Liver (tissue), 9 donors: ENCODE measurements around the gene BMAL1. TPM values are rescaled to one million over a fixed set of nuclear protein-coding genes. Genes with fewer than 3 reads are reported as not detected.
"Not testable (repeated sequence)": the region's sequence is repeated elsewhere in the genome, so short reads cannot be mapped to it uniquely, and the experiment has no call there.

Experiments
- DNase-seq: peaks from one replicate; pipeline ENCODE4 v3.0.0-alpha.2; 2017; ENCODE audit warnings: low spot score
- H3K27ac ChIP-seq, 2 donors: one replicate each; pipeline ENCODE4 v1.7.0; 2013; ENCODE audit warnings: inconsistent platforms in 2 of 2, low read length in 2 of 2, control low read depth in 1 of 2, low read depth in 1 of 2, mild to moderate bottlenecking in 1 of 2
- H3K27me3 ChIP-seq, 4 donors: one replicate each; pipeline versions ENCODE4 v1.6.1 to v1.7.0; 2013; ENCODE audit warnings: low read length in 3 of 4, inconsistent platforms in 1 of 4, mild to moderate bottlenecking in 1 of 4, moderate library complexity in 1 of 4; ENCODE audit not compliant: control insufficient read depth in 4 of 4, insufficient read depth in 4 of 4
- H3K36me3 ChIP-seq, 4 donors: one replicate each; pipeline versions ENCODE4 v1.6.1 to v1.7.0; 2013; ENCODE audit warnings: low read length in 3 of 4, mild to moderate bottlenecking in 3 of 4, low read depth in 1 of 4, moderate library complexity in 1 of 4; ENCODE audit not compliant: control insufficient read depth in 4 of 4, insufficient read depth in 3 of 4
- H3K4me1 ChIP-seq, 4 donors: one replicate each; pipeline versions ENCODE4 v1.6.1 to v1.7.0; 2013; ENCODE audit warnings: low read length in 3 of 4, mild to moderate bottlenecking in 3 of 4, moderate library complexity in 1 of 4; ENCODE audit not compliant: control insufficient read depth in 4 of 4, insufficient read depth in 4 of 4
- H3K4me3 ChIP-seq, 3 donors: one replicate each; pipeline versions ENCODE4 v1.6.1 to v1.7.0; 2013; ENCODE audit warnings: low read length in 3 of 3, control low read depth in 1 of 3, low read depth in 1 of 3, mild to moderate bottlenecking in 1 of 3
- H3K9ac ChIP-seq, 2 donors: one replicate each; pipeline ENCODE4 v1.7.0; 2013; ENCODE audit warnings: low read length in 2 of 2, mild to moderate bottlenecking in 2 of 2, moderate library complexity in 2 of 2, control low read depth in 1 of 2, low read depth in 1 of 2
- H3K9me3 ChIP-seq, 4 donors: one replicate each; pipeline versions ENCODE4 v1.6.1 to v1.7.0; 2013; ENCODE audit warnings: low read length in 3 of 4; ENCODE audit not compliant: control insufficient read depth in 4 of 4
- EGR1 ChIP-seq, 2 donors: IDR thresholded peaks; 2 replicates each; pipeline ENCODE4 v1.6.1; 2016 to 2018; ENCODE audit warnings: antibody characterized with exemption in 2 of 2, low read depth in 2 of 2
- FOXA1 ChIP-seq: IDR thresholded peaks from 2 replicates; pipeline ENCODE4 v1.6.1; 2016; ENCODE audit warnings: antibody characterized with exemption
- FOXA2 ChIP-seq: IDR thresholded peaks from 2 replicates; pipeline ENCODE4 v1.6.1; 2016; ENCODE audit warnings: antibody characterized with exemption
- GABPA ChIP-seq, 2 donors: IDR thresholded peaks in 1 of 2; conservative IDR thresholded peaks in 1 of 2; 2 replicates each; pipeline ENCODE4 v1.6.1; 2016; ENCODE audit warnings: antibody characterized with exemption in 2 of 2, mild to moderate bottlenecking in 1 of 2, moderate library complexity in 1 of 2
- HNF4A ChIP-seq, 2 donors: conservative IDR thresholded peaks; 2 replicates each; pipeline ENCODE4 v1.6.1; 2016; ENCODE audit warnings: antibody characterized with exemption in 2 of 2, mild to moderate bottlenecking in 2 of 2
- HNF4G ChIP-seq: IDR thresholded peaks from 2 replicates; pipeline ENCODE4 v1.6.1; 2016; ENCODE audit warnings: antibody characterized with exemption
- JUND ChIP-seq, 2 donors: IDR thresholded peaks; 2 replicates each; pipeline ENCODE4 v1.6.1; 2016; ENCODE audit warnings: antibody characterized with exemption in 2 of 2
- NR2F2 ChIP-seq: IDR thresholded peaks from 2 replicates; pipeline ENCODE4 v1.6.1; 2016; ENCODE audit warnings: antibody characterized with exemption
- RAD21 ChIP-seq, 2 donors: IDR thresholded peaks; 2 replicates each; pipeline ENCODE4 v1.6.1; 2016; ENCODE audit warnings: antibody characterized with exemption in 2 of 2, mild to moderate bottlenecking in 2 of 2
- RXRA ChIP-seq, 2 donors: IDR thresholded peaks; 2 replicates each; pipeline ENCODE4 v1.6.1; 2017 to 2018; ENCODE audit warnings: antibody characterized with exemption in 2 of 2, mild to moderate bottlenecking in 1 of 2
- SP1 ChIP-seq: IDR thresholded peaks from 2 replicates; pipeline ENCODE4 v1.6.1; 2018; ENCODE audit warnings: antibody characterized with exemption, mild to moderate bottlenecking
- TAF1 ChIP-seq: conservative IDR thresholded peaks from 2 replicates; pipeline ENCODE4 v1.6.1; 2016; ENCODE audit warnings: antibody characterized with exemption, mild to moderate bottlenecking
- YY1 ChIP-seq: IDR thresholded peaks from 2 replicates; pipeline ENCODE4 v1.6.1; 2016; ENCODE audit warnings: antibody characterized with exemption, mild to moderate bottlenecking
- WGBS: extraction: QIAGEN DNeasy Blood & Tissue Kit; methylation state at CpG from one replicate; pipeline ENCODE4 v1.1.7; 2013; 5-methylcytosine and 5-hydroxymethylcytosine counted together
- polyA plus RNA-seq, 2 donors: library from polyadenylated mRNA; stranded (reverse) in 1 of 2; unstranded in 1 of 2; fragments of 200-250 nt in 1 of 2; fragments of >200 nt in 1 of 2; fragmentation: Nextera tagmentation in 1 of 2; extraction: Ambion mirVana in 1 of 2; gene quantifications; one replicate each; pipeline versions ENCODE4 v1.2.1 to v1.2.3, GENCODE V29; 2013 to 2015
- total RNA-seq, 2 donors: library from RNA; depleted of rRNA; stranded (reverse); fragments of >200 nt; gene quantifications; one replicate each; pipeline ENCODE4 v1.2.3, GENCODE V29; 2014
- TF ChIP-seq, protein P1 (sequence below): fragments of 150-350 bp; IDR thresholded peaks from 2 replicates; pipeline ENCODE4 v1.5.1; 2017; ENCODE audit warnings: improper control_type of control experiment, low read depth, low read length; ENCODE audit not compliant: missing input control
- TF ChIP-seq, protein P2 (sequence below): IDR thresholded peaks from 2 replicates; pipeline ENCODE4 v1.6.1; 2016; ENCODE audit warnings: antibody characterized with exemption
- TF ChIP-seq, protein P3 (sequence below): IDR thresholded peaks from 2 replicates; pipeline ENCODE4 v1.6.1; 2016; ENCODE audit warnings: antibody characterized with exemption
- TF ChIP-seq, protein P4 (sequence below): IDR thresholded peaks from 2 replicates; pipeline ENCODE4 v1.6.1; 2016; ENCODE audit warnings: antibody characterized with exemption
- TF ChIP-seq, protein P5 (sequence below): IDR thresholded peaks from 2 replicates; pipeline ENCODE4 v1.6.1; 2016; ENCODE audit warnings: antibody characterized with exemption, mild to moderate bottlenecking
- donor health status: healthy.
- donor health status: healthy.
- donor health status: healthy.
- donor health status: healthy.
- donor health status: healthy.

The BMAL1 gene
- total and polyA plus RNA-seq, 4 donors: 4.7 to 39.0 (median 15.0) TPM

DNA sequence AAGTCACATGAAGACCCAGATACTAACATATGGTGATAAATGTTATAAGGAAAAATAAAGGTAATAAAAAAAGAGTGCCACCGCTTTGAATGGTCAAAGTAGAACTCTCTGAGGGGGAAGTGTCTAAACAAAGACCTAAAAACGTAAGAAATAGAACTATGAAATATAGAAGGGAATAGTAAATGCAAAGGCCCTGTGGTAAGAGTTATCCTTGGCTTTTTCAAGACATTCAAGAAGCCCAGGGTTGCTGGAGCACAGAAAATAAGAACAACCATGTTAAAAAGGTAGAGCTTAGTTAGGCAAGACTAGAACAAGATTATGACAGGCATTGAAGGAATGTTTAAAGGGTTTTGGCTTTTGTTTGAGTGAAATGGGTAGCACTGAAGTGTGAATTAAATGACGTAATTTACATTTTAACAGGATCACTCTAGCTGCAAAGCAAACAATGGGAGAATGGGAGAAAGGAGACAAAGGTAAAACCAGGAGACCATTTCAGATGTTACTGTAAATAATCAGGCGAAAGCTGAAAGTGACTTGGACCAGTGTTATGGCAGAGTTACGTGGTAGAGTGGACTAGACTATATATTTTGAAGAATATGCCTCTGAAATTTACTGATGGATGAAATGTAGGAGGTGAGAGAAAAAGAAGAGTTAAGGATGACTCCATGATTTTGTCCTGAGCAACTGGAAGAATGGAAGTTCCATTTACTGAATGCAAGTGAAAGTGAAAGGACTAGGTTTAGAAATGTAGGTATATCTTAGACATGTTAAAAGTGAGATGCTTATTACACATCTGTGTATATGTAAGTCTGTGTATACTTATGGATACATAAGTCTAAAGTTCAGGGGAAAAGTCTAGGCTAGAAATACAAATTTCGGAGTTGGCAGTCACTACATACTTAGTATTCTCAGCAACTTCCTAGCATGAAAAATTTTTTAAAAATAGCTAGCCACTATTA is 156.9 kb downstream of the BMAL1 start:
- no peak for DNase-seq
- no peak overlapping the region for H3K4me3 ChIP-seq
- no peak overlapping the region for H3K9ac ChIP-seq
- 96% methylated on average over 6 of the region's 6 CpGs for WGBS
- no peaks in the 10 kb centered on the region for H3K27me3 ChIP-seq
- no peaks in the 10 kb centered on the region for H3K36me3 ChIP-seq
- H3K27ac ChIP-seq: no peak overlapping the region
- no peaks in the 10 kb centered on the region for H3K9me3 ChIP-seq
- TF ChIP-seq EGR1 (IDR thresholded peaks at IDR 0.05; ENCODE audit: low read depth in 2 of 2): no peak
- TF ChIP-seq HNF4G: no peak
- TF ChIP-seq, protein P1, sequence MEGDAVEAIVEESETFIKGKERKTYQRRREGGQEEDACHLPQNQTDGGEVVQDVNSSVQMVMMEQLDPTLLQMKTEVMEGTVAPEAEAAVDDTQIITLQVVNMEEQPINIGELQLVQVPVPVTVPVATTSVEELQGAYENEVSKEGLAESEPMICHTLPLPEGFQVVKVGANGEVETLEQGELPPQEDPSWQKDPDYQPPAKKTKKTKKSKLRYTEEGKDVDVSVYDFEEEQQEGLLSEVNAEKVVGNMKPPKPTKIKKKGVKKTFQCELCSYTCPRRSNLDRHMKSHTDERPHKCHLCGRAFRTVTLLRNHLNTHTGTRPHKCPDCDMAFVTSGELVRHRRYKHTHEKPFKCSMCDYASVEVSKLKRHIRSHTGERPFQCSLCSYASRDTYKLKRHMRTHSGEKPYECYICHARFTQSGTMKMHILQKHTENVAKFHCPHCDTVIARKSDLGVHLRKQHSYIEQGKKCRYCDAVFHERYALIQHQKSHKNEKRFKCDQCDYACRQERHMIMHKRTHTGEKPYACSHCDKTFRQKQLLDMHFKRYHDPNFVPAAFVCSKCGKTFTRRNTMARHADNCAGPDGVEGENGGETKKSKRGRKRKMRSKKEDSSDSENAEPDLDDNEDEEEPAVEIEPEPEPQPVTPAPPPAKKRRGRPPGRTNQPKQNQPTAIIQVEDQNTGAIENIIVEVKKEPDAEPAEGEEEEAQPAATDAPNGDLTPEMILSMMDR: no peak
- no peak for TF ChIP-seq GABPA (IDR thresholded peaks at IDR 0.05 in 1 of 2, conservative IDR thresholded peaks at IDR 0.05 in 1 of 2)
- TF ChIP-seq TAF1: no peak
- no peak for TF ChIP-seq NR2F2
- no peak for TF ChIP-seq YY1
- TF ChIP-seq JUND (IDR thresholded peaks at IDR 0.05): no peak
- TF ChIP-seq, protein P2, sequence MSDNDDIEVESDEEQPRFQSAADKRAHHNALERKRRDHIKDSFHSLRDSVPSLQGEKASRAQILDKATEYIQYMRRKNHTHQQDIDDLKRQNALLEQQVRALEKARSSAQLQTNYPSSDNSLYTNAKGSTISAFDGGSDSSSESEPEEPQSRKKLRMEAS: no peak
- TF ChIP-seq FOXA2: no peak
- TF ChIP-seq, protein P3, sequence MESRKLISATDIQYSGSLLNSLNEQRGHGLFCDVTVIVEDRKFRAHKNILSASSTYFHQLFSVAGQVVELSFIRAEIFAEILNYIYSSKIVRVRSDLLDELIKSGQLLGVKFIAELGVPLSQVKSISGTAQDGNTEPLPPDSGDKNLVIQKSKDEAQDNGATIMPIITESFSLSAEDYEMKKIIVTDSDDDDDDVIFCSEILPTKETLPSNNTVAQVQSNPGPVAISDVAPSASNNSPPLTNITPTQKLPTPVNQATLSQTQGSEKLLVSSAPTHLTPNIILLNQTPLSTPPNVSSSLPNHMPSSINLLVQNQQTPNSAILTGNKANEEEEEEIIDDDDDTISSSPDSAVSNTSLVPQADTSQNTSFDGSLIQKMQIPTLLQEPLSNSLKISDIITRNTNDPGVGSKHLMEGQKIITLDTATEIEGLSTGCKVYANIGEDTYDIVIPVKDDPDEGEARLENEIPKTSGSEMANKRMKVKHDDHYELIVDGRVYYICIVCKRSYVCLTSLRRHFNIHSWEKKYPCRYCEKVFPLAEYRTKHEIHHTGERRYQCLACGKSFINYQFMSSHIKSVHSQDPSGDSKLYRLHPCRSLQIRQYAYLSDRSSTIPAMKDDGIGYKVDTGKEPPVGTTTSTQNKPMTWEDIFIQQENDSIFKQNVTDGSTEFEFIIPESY: no peak
- no peak for TF ChIP-seq FOXA1
- no peak for TF ChIP-seq RAD21 (IDR thresholded peaks at IDR 0.05)
- TF ChIP-seq, protein P4, sequence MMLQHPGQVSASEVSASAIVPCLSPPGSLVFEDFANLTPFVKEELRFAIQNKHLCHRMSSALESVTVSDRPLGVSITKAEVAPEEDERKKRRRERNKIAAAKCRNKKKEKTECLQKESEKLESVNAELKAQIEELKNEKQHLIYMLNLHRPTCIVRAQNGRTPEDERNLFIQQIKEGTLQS: no peak
- no peak for TF ChIP-seq HNF4A (conservative IDR thresholded peaks at IDR 0.05)
- no peak for TF ChIP-seq SP1
- TF ChIP-seq, protein P5, sequence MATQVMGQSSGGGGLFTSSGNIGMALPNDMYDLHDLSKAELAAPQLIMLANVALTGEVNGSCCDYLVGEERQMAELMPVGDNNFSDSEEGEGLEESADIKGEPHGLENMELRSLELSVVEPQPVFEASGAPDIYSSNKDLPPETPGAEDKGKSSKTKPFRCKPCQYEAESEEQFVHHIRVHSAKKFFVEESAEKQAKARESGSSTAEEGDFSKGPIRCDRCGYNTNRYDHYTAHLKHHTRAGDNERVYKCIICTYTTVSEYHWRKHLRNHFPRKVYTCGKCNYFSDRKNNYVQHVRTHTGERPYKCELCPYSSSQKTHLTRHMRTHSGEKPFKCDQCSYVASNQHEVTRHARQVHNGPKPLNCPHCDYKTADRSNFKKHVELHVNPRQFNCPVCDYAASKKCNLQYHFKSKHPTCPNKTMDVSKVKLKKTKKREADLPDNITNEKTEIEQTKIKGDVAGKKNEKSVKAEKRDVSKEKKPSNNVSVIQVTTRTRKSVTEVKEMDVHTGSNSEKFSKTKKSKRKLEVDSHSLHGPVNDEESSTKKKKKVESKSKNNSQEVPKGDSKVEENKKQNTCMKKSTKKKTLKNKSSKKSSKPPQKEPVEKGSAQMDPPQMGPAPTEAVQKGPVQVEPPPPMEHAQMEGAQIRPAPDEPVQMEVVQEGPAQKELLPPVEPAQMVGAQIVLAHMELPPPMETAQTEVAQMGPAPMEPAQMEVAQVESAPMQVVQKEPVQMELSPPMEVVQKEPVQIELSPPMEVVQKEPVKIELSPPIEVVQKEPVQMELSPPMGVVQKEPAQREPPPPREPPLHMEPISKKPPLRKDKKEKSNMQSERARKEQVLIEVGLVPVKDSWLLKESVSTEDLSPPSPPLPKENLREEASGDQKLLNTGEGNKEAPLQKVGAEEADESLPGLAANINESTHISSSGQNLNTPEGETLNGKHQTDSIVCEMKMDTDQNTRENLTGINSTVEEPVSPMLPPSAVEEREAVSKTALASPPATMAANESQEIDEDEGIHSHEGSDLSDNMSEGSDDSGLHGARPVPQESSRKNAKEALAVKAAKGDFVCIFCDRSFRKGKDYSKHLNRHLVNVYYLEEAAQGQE: no peak
- TF ChIP-seq RXRA (IDR thresholded peaks at IDR 0.05): no peak
- H3K4me1 ChIP-seq: no peaks in the 10 kb centered on the region

DNA sequence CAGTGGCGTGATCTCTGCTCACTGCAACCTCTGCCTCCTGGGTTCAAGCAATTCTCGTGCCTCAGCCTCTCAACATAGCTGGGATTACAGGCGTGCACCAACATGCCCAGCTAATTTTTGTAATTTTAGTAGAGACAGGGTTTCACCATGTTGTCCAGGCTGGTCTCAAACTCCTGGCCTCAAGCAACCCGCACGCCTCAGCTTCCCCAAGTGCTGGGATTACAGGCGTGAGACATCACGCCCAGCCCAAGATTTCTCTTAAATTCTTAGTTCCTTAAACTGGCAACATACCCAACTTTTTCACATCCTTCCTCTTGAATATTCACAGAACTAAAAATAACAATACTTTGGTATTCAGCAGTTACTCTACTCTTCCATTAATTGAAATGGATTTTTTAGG is 159.2 kb downstream of the BMAL1 start:
- not testable (repeated sequence) for H3K9me3 ChIP-seq, H3K27ac ChIP-seq, H3K4me3 ChIP-seq, DNase-seq, H3K27me3 ChIP-seq, H3K36me3 ChIP-seq, H3K4me1 ChIP-seq, H3K9ac ChIP-seq
- 96% methylated on average over 7 of the region's 7 CpGs for WGBS
